Measurements from ENCODE around the gene GALNT2.
A peak's percentile ranks its signal among the peaks of the same experiment; 100 is the strongest.

GRCh38 chr1:230310381-230311163 is 243.5 kb downstream of the GALNT2 start:
- peak; percentile 95 for TF ChIP-seq CTCF (IDR thresholded peaks at IDR 0.05)
- TF ChIP-seq ZFX (IDR thresholded peaks at IDR 0.05; ENCODE audit: borderline replicate concordance): no peak
